A673 (cell line): Measurements from ENCODE around the gene LMNTD2. TPM values are rescaled to one million over a fixed set of nuclear protein-coding genes. Genes with fewer than 3 reads are reported as not detected.

Experiments used
- BruUV-seq: library from RNA; stranded (reverse); fragments of 400-500 nt; replicated peaks from 2 replicates; lab custom pipeline; 2021; lab: Mats Ljungman, UMichigan
- CTCF ChIA-PET: fragments of 300-600 bp; sonication (Branson Sonifier 250); formaldehyde crosslinking; loops from one replicate; lab custom pipeline; 2022; ENCODE audit warnings: antibody characterized with exemption; lab: Charles Lee
- POLR2A ChIA-PET: fragments of 300-600 bp; sonication (Branson Sonifier 250); formaldehyde crosslinking; loops from one replicate; lab custom pipeline; 2022; ENCODE audit warnings: antibody characterized with exemption; ENCODE audit not compliant: low non-redundant PET; lab: Charles Lee
- DNase-seq: peaks from one replicate; pipeline ENCODE4 v3.0.0-alpha.2; 2015; ENCODE audit warnings: low spot score
- H3K27ac ChIP-seq: fragments of 200-600 bp; sonication (generic); 2 replicates; pipeline ENCODE4 v1.5.1; 2016; ENCODE audit warnings: mixed run types, low read depth, mild to moderate bottlenecking, mixed read lengths, antibody characterized with exemption, low read length; ENCODE audit not compliant: poor library complexity, severe bottlenecking
- H3K27me3 ChIP-seq: fragments of 200-600 bp; sonication (generic); replicated peaks from 2 replicates; pipeline ENCODE4 v1.6.1; 2017; ENCODE audit warnings: mixed run types, low read depth, mild to moderate bottlenecking, mixed read lengths, antibody characterized with exemption, low read length; ENCODE audit not compliant: insufficient read depth, poor library complexity
- H3K36me3 ChIP-seq: fragments of 200-600 bp; sonication (generic); 2 replicates; pipeline ENCODE4 v1.6.1; 2016; ENCODE audit warnings: mixed run types, mild to moderate bottlenecking, mixed read lengths, antibody characterized with exemption, low read length; ENCODE audit not compliant: insufficient read depth, poor library complexity, severe bottlenecking
- H3K4me1 ChIP-seq: fragments of 200-600 bp; sonication (generic); 2 replicates; pipeline ENCODE4 v1.6.1; 2017; ENCODE audit warnings: mixed run types, mild to moderate bottlenecking, mixed read lengths, antibody characterized with exemption, low read length; ENCODE audit not compliant: insufficient read depth, poor library complexity, severe bottlenecking
- H3K4me3 ChIP-seq: fragments of 200-600 bp; sonication (generic); 2 replicates; pipeline ENCODE4 v1.5.1; 2016; ENCODE audit warnings: low read depth, mixed run types, mild to moderate bottlenecking, mixed read lengths, low read length; ENCODE audit not compliant: poor library complexity, severe bottlenecking
- H3K9me3 ChIP-seq: fragments of 200-600 bp; sonication (generic); 2 replicates; pipeline ENCODE4 v1.6.1; 2016; ENCODE audit warnings: mixed run types, low read depth, mild to moderate bottlenecking, mixed read lengths, antibody characterized with exemption, low read length; ENCODE audit not compliant: poor library complexity, severe bottlenecking
- CTCF ChIP-seq: fragments of 300-800, 200-600 bp; sonication (generic); conservative IDR thresholded peaks from 2 replicates; pipeline ENCODE4 v1.5.1; 2017; ENCODE audit warnings: low read depth, mild to moderate bottlenecking, antibody characterized with exemption, low read length, moderate library complexity, mixed read lengths
- EZH2 ChIP-seq: fragments of 200-600 bp; sonication (generic); IDR thresholded peaks from 2 replicates; pipeline ENCODE4 v1.6.1; 2017; ENCODE audit warnings: borderline replicate concordance, low read depth, mild to moderate bottlenecking, mixed read lengths, antibody characterized with exemption, low read length; ENCODE audit not compliant: poor library complexity, severe bottlenecking
- intact Hi-C: fragments of 100-400 bp; cut with micrococcal nuclease; formaldehyde crosslinking; loops from one replicate; pipeline ENCODE4 v1.10.0; 2022; ENCODE audit not compliant: unreplicated experiment
- total RNA-seq: library from RNA; stranded (reverse); gene quantifications from 2 replicates; pipeline ENCODE4 v1.2.3, GENCODE V29; 2021

LMNTD2 gene
- total RNA-seq, 1 experiment from 2014 or later = 1.1 TPM

- BruUV-seq = no TSS peak
- H3K27ac ChIP-seq = no peak overlapping the region
- ChIA-PET CTCF (no interaction called here), POLR2A (no interaction called here)
- H3K36me3 ChIP-seq = peaks cover 35% of the 10 kb centered on the region
- intact Hi-C loops = no loop called here
- no peaks in the 10 kb centered on the region for H3K4me1 ChIP-seq
- DNase-seq = no peak
- TF ChIP-seq CTCF (no peak), EZH2 (no peak)
- H3K27me3 ChIP-seq = no peaks in the 10 kb centered on the region
- no peak overlapping the region for H3K4me3 ChIP-seq
- no peaks in the 10 kb centered on the region for H3K9me3 ChIP-seq
Observed at GRCh38 chr11:584287-584686, 23.7 kb upstream of the LMNTD2 start.

DNA sequence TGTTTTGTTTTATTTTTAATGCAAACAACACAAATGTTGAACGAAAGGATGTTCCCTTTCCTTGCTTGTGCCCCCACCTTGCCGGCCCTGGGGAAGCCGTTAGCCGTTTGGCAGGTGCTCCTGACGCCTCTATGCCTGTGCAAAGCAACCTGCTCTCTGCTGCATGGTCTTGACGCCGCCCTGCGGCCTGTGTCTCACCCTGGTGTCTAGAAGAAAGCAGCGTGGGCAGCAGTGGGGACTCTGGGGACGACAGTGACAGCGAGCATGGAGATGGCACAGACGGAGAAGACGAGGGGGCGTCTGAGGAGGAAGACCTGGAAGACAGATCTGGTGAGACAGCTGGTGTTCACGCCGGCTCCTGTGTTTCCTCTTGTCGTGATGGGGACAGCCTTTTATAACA, 21.2 kb upstream of the LMNTD2 start:
- no peak overlapping the region for H3K4me3 ChIP-seq
- no peaks in the 10 kb centered on the region for H3K27me3 ChIP-seq
- peaks cover 12% of the 10 kb centered on the region for H3K4me1 ChIP-seq
- POLR2A ChIA-PET = no interaction called here
- intact Hi-C loops = no loop called here
- BruUV-seq = no TSS peak
- CTCF ChIA-PET = no interaction called here
- H3K9me3 ChIP-seq = no peaks in the 10 kb centered on the region
- DNase-seq = no peak
- H3K27ac ChIP-seq = no peak overlapping the region
- no peak for TF ChIP-seq CTCF
- no peak for TF ChIP-seq EZH2
- peaks cover 15% of the 10 kb centered on the region for H3K36me3 ChIP-seq

DNA sequence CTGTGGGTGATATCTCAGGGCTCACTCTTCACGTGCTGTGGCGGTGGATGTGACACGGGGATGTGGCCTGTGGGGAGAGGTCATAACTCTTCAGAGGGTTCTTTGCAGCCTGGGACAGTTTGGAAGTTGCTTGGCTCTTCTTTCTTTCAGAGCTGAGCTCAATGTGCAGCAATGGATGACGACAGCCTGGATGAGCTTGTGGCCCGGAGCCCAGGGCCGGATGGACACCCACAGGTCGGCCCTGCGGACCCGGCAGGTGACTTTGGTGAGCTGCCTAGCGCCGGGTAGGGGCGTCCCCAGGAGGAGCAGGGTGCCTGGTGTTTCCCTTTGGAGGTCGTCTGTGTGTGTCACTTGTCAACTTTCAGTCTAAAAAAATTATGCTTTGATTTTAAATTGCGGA, 20.8 kb upstream of the LMNTD2 start:
- H3K36me3 ChIP-seq = peaks cover 11% of the 10 kb centered on the region
- no peaks in the 10 kb centered on the region for H3K27me3 ChIP-seq
- BruUV-seq = no TSS peak
- no peaks in the 10 kb centered on the region for H3K9me3 ChIP-seq
- DNase-seq = no peak
- intact Hi-C loops = no loop called here
- no peak overlapping the region for H3K4me3 ChIP-seq
- peaks cover 12% of the 10 kb centered on the region for H3K4me1 ChIP-seq
- no peak overlapping the region for H3K27ac ChIP-seq
- TF ChIP-seq EZH2 (no peak), CTCF (no peak)
- ChIA-PET CTCF (no interaction called here), POLR2A (no interaction called here)
